ENCODE results near the gene ANGPTL4.
"Not testable (repeated sequence)": the region's sequence is repeated elsewhere in the genome, so short reads cannot be mapped to it uniquely, and the experiment has no call there.

The ANGPTL4 gene

DNA sequence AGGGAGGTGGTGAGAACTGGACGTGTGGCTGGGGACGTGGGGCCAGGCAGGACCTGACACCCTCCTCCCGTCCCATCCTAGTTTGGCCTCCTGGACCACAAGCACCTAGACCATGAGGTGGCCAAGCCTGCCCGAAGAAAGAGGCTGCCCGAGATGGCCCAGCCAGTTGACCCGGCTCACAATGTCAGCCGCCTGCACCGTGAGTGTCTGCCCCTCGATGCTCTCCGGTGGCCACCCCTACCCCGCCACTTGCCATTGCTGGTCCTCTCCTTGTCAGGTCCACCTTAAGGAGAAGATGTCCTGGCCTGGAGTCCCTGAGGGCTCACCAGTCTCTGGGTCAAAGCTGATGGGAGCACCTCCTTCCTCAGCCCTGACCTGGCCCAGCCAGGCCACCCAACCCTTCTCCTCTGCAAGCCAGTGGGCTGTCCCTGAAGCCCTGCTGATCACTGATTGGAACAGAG, 2.2 kb downstream of the ANGPTL4 start:
- DNase-seq: peak in 1 of 2 experiments; percentile 33

DNA sequence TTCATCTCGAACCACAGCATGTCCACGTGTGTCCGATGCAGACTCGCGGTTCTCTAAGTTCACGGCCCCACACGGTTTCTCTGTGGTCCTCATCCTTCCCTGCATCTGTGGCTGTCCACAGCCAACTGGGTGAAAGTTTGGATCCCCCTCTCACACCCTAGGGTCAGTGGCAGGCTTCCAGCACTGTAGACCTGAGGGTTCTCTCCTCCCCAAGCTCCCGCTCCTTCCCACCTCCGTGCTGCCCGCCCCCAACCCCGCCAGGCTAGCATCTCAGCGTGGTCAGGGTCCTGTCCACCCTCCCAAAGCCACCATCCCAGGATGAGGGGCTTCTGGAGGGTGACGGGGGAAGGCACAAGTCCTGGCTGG, 3.0 kb downstream of the ANGPTL4 start:
- no peak for DNase-seq

DNA sequence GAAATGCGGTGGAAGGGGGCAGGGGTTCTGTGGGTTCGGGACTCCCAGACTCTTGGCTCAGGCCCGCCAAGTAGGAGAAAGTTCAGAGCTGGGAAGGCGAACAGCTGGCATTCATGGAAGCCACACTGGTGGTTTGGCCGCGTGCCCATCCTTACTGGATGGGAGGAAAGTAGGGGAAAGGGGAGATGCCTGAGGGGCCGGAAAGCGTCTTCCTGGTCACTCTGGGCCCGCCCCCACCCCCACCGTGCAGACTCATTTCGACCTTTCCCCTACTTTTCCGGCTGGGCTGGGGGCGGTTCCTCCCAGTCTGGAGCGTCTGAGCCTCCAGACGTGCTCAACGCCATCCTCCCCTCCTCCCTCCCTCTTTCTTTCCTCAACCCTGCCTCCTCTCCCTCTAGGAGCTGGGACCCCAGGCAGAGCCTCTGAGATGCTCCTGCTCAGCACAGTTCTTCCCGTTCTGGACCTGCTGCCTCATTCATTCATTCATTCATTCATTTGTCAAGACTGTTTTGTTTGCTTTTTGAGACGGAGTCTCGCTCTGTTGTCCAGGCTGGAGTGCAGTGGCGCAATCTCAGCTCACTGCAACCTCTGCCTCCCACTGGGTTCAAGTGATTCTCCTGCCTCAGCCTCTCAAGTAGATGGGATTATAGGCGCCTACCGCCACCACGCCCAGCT, 3.5 kb downstream of the ANGPTL4 start:
- DNase-seq: peak; percentile 46 to 86

DNA sequence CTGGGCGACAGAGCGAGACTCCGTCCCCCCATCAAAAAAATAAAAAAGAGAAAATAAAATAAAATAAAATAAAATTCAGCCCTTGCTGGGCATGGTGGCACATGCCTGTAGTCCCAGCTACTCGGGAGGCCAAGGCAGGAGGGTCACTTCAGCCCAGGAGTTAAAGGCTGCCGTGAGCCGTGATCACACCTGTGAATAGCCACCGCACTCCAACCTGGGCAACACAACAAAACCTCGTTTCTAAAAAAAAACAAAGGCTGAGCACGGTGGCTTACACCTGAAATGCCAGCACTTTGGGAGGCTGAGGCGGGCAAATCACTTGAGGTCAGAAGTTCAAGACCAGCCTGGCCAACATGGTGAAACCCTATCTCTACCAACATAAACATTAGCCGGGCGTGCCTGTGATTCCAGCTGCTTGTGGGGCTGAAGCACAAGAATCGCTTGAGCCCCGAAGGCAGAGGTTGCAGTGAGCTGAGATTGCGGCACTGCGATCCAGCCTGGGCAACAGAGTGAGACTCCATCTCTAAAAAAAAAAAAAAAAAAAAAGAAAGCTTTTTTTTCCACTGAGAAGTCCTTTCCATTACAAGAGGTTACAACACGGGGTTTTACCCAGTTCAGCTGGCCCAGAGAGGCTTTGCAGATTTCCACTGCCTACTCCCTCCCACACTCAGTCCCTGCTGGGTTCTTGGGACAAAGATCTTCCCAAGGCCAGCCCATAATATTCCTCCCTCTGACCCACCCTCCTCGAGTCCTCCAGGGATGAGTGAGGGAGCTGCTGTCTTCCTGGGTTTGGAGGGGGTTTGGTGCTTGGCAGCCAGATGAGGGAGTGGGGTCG, 6.4 kb downstream of the ANGPTL4 start:
- DNase-seq: no peak

DNA sequence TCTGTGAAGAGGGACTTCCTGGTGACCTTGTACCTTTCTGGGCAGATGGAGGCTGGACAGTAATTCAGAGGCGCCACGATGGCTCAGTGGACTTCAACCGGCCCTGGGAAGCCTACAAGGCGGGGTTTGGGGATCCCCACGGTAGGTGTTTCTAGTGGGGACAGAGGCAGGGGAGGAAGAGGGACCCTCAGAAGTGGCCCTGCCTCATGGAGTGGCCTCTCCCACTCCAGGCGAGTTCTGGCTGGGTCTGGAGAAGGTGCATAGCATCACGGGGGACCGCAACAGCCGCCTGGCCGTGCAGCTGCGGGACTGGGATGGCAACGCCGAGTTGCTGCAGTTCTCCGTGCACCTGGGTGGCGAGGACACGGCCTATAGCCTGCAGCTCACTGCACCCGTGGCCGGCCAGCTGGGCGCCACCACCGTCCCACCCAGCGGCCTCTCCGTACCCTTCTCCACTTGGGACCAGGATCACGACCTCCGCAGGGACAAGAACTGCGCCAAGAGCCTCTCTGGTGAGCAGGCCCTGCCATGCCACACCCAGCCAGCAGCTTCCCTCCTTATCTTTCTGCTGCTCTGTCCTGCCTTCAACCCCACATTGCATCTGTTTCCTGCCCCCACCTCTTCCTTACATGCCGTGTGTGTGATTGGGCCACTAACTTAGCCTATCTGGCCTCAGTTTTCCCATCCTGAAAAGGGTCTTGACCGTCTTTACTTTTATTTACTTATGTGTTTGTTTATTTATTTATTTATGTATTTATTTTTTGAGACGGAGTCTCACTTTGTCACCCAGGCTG, 7.3 kb downstream of the ANGPTL4 start:
- DNase-seq: no peak

DNA sequence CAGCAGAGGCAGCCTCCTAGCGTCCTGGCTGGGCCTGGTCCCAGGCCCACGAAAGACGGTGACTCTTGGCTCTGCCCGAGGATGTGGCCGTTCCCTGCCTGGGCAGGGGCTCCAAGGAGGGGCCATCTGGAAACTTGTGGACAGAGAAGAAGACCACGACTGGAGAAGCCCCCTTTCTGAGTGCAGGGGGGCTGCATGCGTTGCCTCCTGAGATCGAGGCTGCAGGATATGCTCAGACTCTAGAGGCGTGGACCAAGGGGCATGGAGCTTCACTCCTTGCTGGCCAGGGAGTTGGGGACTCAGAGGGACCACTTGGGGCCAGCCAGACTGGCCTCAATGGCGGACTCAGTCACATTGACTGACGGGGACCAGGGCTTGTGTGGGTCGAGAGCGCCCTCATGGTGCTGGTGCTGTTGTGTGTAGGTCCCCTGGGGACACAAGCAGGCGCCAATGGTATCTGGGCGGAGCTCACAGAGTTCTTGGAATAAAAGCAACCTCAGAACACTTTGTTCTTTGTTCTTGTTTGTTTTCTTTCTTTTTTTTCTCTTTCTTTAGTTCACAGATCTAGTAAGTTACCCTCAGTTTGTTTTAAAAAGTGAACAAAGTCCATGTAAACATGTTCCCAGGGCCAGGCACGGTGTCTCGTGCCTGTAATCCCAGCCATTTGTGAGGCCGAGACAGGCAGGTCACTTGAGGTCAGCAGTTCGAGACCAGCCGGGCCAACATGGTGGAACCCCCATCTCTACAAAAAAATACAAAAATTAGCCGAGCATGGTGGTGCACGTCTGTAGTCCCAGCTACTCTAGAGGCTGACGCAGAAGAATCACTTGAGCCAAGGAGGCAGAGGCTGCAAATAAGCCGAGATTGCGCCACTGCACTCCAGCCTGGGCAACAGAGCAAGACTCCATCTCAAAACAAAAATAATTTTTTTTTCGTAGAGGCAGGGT, 10.2 kb downstream of the ANGPTL4 start:
- no peak for DNase-seq

DNA sequence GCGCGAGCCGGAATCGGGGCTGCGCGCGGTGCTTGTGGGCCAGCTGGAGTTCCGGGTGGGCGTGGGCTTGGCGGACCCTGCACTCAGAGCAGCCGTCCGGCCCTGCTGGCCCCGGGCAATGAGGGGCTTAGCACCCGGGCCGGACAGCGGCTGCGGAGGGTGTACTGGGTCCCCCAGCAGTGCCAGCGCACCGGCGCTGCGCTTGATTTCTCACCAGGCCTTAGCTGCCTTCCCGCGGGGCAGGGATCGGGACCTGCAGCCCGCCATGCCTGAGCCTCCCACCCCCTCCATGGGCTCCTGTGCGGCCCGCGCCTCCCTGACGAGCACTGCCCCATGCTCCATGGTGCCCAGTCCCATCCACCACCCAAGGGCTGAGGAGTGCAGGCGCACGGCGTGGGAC, 11.8 kb downstream of the ANGPTL4 start:
- DNase-seq: not testable (repeated sequence)

DNA sequence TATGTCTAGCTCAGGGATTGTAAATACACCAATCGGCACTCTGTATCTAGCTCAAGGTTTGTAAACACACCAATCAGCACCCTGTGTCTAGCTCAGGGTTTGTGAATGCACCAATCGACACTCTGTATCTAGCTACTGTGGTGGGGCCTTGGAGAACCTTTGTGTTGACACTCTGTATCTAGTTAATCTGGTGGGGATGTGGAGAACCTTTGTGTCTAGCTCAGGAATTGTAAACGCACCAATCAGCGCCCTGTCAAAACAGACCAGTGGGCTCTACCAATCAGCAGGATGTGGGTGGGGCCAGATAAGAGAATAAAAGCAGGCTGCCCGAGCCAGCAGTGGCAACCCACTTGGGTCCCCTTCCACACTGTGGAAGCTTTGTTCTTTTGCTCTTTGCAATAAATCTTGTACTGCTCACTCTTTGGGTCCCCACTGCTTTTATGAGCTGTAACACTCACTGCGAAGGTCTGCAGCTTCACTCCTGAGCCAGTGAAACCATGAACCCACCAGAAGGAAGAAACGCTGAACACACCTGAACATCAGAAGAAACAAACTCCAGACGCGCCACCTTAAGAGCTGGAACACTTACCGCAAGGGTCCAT, 12.5 kb downstream of the ANGPTL4 start:
- DNase-seq: not testable (repeated sequence)

DNA sequence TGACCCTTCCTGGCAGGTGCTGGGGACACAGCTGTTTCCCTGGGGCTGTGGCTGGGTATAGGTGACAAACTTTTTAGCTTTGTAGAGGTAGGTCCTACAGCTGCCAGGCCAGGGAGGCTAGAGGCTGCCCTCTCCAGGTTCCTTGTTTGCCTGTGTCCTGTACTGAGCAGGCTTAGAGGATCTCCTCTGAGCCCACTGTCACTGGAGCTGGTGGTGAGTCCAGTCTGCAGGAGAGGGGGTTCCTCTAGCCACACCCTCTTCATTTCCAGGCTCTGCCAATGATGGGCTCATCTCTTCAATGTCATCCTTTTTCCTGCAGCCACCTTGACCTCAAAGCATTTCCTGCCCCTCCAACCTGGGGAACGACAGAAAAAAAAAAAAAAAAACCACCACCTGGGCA, 13.6 kb downstream of the ANGPTL4 start:
- DNase-seq: no peak

DNA sequence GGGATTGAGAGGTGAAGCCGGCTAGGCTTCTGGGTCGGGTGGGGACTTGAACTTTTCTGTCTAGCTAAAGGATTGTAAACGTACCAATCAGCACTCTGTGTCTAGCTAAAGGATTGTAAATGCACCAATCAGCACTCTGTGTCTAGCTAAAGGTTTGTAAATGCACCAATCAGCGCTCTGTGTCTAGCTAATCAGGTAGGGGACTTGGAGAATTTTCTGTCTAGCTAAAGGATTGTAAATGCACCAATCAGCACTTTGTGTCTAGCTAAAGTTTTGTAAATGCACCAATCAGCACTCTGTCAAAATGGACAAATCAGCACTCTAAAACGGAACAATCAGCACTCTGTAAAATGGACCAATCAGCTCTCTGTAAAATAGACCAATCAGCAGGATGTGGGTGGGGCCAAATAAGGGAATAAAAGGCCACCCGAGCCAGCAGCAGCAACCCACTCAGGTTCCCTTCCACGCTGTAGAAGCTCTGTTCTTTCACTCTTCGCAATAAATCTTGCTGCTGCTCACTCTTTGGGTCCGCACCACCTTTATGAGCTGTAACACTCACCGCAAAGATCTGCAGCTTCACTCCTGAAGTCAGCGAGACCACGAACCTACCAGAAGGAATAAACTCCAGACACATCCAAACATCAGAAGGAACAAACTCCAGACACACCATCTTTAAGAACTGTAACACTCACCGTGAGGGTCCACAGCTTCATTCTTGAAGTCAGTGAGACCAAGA, 15.4 kb downstream of the ANGPTL4 start:
- DNase-seq: not testable (repeated sequence)

DNA sequence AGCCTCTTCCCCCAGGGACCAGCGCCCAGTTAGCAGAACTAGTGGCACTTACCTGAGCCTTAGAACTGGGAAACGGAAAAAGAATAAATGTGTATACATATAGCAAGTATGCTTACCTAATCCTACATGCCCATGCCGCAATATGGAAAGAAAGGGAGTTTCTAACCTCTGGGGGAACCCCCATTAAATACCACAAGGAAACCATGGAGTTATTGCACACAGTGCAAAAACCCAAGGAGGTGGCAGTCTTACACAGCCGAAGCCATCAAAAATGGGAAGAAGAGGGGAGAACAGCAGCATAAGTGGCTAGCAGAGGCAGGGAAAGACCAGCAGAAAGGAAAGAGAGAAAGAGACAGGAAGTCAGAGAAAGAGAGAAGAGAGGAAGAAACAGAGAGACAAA, 20.6 kb downstream of the ANGPTL4 start:
- DNase-seq: not testable (repeated sequence)

DNA sequence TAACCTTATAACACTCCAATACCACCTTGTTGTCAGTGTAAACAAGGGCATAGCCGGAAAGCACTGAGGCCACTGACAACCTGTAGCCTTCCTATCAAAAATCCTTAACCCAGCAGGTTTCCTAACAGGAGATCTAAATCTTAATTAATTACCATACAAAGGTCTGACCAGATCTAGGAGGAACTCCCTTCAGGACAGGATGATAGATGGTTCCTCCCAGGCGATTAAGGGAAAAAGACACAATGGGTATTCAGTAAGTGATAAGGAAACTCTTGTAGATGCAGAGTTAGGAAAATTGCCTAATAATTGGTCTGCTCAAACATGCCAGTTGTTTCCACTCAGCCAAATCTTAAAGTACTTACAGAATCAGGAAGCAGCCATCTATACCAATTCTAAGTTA, 21.1 kb downstream of the ANGPTL4 start:
- DNase-seq: not testable (repeated sequence)

DNA sequence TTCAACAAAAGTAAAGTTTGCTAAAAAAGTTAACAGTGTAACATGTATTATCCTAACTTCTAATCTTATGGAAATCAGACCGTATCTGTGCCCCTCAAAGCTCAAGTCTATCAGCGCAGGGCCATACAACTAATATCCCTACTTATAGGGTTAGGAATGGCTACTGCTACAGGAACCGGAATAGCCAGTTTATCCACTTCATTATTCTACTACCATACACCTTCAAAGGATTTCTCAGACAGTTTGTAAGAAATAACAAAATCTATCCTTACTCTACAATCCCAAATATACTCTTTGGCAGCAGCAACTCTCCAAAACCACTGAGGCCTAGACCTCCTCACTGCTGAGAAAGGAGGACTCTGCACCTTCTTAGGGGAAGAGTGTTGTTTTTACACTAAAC, 21.6 kb downstream of the ANGPTL4 start:
- not testable (repeated sequence) for DNase-seq

DNA sequence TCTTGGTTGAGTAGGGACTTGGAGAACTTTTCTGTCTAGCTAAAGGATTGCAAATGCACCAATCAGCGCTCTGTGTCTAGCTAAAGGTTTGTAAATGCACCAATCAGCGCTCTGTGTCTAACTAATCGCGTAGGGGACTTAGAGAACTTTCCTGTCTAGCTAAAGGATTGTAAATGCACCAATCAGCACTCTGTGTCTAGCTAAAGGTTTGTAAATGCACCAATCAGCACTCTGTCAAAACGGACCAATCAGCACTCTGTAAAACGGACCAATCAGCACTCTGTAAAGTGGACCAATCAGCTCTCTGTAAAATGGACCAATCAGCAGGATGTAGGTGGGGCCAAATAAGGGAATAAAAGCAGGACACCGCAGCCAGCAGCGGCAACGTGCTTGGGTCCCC, 22.5 kb downstream of the ANGPTL4 start:
- not testable (repeated sequence) for DNase-seq

DNA sequence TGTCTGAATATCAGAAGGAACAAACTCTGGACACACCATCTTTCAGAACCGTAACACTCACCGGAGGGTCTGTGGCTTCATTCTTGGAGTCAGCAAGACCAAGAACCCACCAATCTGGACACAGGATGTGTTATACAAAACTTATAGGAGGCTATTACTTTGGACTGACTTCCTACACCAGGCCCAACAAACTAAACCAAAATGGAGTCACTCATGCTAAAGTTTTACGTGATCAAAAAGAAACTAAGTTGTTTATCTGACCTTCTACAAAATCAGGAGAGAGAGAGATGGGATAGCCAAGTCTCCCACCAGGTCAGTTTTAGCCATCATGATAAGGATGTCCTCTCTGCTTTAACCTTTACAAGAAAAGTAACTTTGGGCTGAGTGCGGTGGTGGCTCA, 23.0 kb downstream of the ANGPTL4 start:
- no peak for DNase-seq

DNA sequence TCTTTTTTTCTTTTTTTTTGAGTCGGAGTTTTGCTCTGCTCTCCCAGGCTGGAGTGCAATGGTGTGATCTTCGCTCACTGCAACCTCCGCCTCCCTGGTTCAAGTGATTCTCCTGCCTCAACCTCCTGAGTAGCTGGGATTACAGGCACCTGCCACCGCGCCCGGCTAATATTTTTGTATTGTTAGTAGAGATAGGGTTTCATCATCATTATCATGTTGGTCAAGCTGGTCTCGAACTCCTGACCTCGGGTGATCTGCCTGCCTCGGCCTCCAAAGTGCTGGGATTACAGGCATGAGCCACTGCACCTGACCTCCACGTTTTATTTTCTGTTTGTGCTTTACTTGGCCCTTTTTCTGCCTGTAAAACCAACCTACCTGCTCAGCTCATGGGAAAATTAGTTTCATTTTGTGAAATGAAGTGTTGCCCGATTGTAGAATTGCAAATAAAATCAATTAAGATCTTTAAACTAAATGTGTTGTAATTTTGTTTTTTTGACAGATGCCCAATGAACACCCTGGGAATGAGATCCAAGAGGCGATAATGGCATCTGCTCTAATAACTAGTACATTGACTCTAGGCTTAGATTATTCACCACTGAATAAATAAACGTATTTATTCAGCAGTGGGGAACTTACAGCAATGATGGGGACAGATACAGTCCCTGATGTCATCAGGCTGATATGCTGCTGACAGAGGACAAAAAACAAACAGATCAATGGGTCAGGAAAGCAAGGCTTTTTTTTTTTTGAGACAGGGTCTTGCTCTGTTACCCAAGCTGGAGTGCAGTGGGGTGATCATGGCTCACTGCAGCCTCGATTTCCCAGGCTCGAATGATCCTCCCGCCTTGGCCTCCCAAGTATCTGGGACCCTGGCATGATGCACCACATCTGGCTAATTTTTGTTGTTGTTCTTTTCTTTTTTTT, 24.0 kb downstream of the ANGPTL4 start:
- DNase-seq: no peak

DNA sequence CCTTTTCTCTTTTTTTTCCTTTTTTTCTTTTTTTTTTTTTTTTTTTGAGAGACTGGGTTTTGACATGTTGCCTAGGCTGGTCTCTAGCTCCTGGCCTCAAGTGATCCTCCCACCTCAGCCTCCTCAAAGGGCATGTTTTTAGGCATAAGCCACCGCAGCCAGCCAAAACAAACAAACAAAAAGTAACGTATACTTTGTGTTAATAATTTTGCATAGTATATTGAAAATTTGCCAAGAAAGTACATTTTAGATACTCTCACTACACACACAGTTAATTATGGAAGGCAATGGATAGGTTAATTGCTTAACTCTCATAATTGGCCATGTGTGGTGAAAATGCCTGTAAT, 24.6 kb downstream of the ANGPTL4 start:
- DNase-seq: no peak

DNA sequence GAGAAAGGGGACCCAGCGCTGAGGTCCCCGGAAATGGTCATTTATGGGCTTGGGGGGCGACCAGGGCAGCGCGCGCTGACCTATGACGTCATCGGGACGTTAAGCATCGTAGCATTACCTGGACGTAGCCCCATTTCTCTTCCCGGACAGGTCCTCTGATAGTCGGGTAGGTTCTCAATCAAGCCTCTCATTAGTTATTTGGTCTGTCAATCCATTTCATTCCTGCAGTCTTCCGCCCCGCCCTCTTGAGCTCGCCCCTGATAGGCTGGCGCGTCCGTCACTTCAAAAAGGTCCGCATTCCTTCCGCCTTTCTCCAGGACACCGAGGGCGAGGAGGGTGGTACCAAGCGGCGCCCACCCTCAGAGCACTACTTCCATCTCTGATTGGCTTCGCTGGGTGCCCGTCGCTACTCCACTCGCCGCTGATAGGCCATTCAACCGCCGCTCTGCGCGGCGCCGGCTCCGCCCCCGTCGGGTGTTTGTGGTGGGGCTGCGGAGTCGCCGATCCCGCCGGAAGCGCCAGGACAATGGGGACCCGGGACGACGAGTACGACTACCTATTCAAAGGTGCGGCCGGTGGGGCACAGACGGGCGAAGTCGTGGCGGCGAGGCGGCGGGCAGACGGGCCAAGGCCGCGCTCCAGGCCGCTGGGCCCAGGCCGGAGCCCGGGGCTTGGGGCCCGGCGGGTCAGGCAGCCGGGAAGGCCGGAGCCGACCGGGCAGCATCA, 26.1 kb downstream of the ANGPTL4 start, which contains the start of gene RAB11B:
Gene RAB11B, plus strand, starts transcription at position 470 of the 726 bp plus-strand sequence. Its CDS starts 57 bp downstream, at position 527.
- DNase-seq: peak; percentile 99 to 100

DNA sequence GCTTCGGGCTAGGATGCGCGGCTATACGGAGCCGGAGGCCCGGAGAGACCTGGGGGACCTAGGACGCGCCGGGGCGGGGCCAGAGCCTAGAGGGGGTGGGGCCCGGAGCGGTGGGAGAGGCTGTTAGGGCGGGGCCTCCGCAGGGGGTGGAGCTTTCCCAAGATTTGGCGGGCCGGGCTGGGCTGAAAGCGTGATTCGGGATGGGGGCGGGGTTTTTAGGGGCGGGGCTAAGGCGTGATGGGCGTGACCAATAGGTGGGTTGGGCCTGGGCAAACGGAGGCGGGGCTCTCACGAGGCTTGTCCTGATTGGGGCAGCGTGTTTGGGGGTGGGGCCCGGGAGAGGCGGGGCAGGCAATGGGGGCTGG, 26.6 kb downstream of the ANGPTL4 start:
- DNase-seq: peak; percentile 64 to 78
